Mammary epithelial cell (primary cell): ENCODE data around the gene AFP.

Experiments used
- CTCF ChIP-seq, 2 donors: IDR thresholded peaks in 1 of 2; conservative IDR thresholded peaks in 1 of 2; 2 replicates each; pipeline ENCODE4 v1.5.1; 2011 to 2012; ENCODE audit warnings: inconsistent platforms in 2 of 2, low read length in 2 of 2, mild to moderate bottlenecking in 2 of 2, control low read depth in 1 of 2, low read depth in 1 of 2; ENCODE audit not compliant: insufficient read depth in 1 of 2; ENCODE audit errors: extremely low read depth in 1 of 2
- EZH2 ChIP-seq: IDR thresholded peaks from 2 replicates; pipeline ENCODE4 v1.6.1; 2012; ENCODE audit warnings: low read length, inconsistent platforms, borderline replicate concordance

GRCh38 chr4:73421708-73422457, 14.1 kb upstream of the AFP start:
- TF ChIP-seq CTCF (conservative IDR thresholded peaks at IDR 0.05 in 1 of 2, IDR thresholded peaks at IDR 0.05 in 1 of 2; ENCODE audit: extremely low read depth in 1 of 2, insufficient read depth in 1 of 2, low read depth in 1 of 2, low read length in 2 of 2) (no peak), EZH2 (no peak)
